IPS-11a (cell line): Measurements from ENCODE around the gene USP38.
"Not testable (repeated sequence)": the region's sequence is repeated elsewhere in the genome, so short reads cannot be mapped to it uniquely, and the experiment has no call there.

Experiments used
- H3K4me3 ChIP-seq: one replicate; pipeline ENCODE4 v1.5.1; 2013; ENCODE audit warnings: low read depth, low read length, control low read depth

USP38 gene

GRCh38 chr4:143207555-143207954, 22.8 kb downstream of the USP38 start:
- H3K4me3 ChIP-seq: no peak overlapping the region

- H3K4me3 ChIP-seq: no peak overlapping the region
Measured at GRCh38 chr4:143212566-143212965, 27.8 kb downstream of the USP38 start.

GRCh38 chr4:143215873-143216272, 31.2 kb downstream of the USP38 start:
- H3K4me3 ChIP-seq: no peak overlapping the region

- H3K4me3 ChIP-seq: no peak overlapping the region
Measured at GRCh38 chr4:143224255-143224654, 39.5 kb downstream of the USP38 start.

- H3K4me3 ChIP-seq: no peak overlapping the region
Measured at GRCh38 chr4:143225167-143225566, 40.5 kb downstream of the USP38 start.

- no peak overlapping the region for H3K4me3 ChIP-seq
Measured at GRCh38 chr4:143230683-143231082, 46.0 kb downstream of the USP38 start.

GRCh38 chr4:143232277-143232676, 47.6 kb downstream of the USP38 start:
- H3K4me3 ChIP-seq: no peak overlapping the region

GRCh38 chr4:143234153-143234552, 49.4 kb downstream of the USP38 start:
- no peak overlapping the region for H3K4me3 ChIP-seq

GRCh38 chr4:143237195-143237594, 52.5 kb downstream of the USP38 start:
- H3K4me3 ChIP-seq: not testable (repeated sequence)

- H3K4me3 ChIP-seq: no peak overlapping the region
Measured at GRCh38 chr4:143240939-143241679, 56.4 kb downstream of the USP38 start.

- H3K4me3 ChIP-seq: no peak overlapping the region
Measured at GRCh38 chr4:143241892-143242291, 57.2 kb downstream of the USP38 start.

- no peak overlapping the region for H3K4me3 ChIP-seq
Measured at GRCh38 chr4:143243041-143243440, 58.3 kb downstream of the USP38 start.

- no peak overlapping the region for H3K4me3 ChIP-seq
Measured at GRCh38 chr4:143246977-143247376, 62.3 kb downstream of the USP38 start.

GRCh38 chr4:143247866-143248265, 63.1 kb downstream of the USP38 start:
- no peak overlapping the region for H3K4me3 ChIP-seq

- H3K4me3 ChIP-seq: no peak overlapping the region
Measured at GRCh38 chr4:143248827-143249226, 64.1 kb downstream of the USP38 start.

GRCh38 chr4:143250617-143251016, 65.9 kb downstream of the USP38 start:
- H3K4me3 ChIP-seq: no peak overlapping the region

- no peak overlapping the region for H3K4me3 ChIP-seq
Measured at GRCh38 chr4:143251348-143251747, 66.6 kb downstream of the USP38 start.

- no peak overlapping the region for H3K4me3 ChIP-seq
Measured at GRCh38 chr4:143251779-143252178, 67.1 kb downstream of the USP38 start.

- no peak overlapping the region for H3K4me3 ChIP-seq
Measured at GRCh38 chr4:143252478-143252877, 67.8 kb downstream of the USP38 start.

GRCh38 chr4:143253166-143253565, 68.4 kb downstream of the USP38 start:
- no peak overlapping the region for H3K4me3 ChIP-seq

- H3K4me3 ChIP-seq: no peak overlapping the region
Measured at GRCh38 chr4:143254491-143255226, 69.9 kb downstream of the USP38 start.

GRCh38 chr4:143256456-143256855, 71.7 kb downstream of the USP38 start:
- H3K4me3 ChIP-seq: no peak overlapping the region
